ENCODE measurements around the gene TUBD1. TPM values are rescaled to one million over a fixed set of nuclear protein-coding genes. Genes with fewer than 3 reads are reported as not detected.
"Not testable (repeated sequence)": the region's sequence is repeated elsewhere in the genome, so short reads cannot be mapped to it uniquely, and the experiment has no call there.

TUBD1 gene
- total and polyA plus RNA-seq, 9 donors, result 9.1 to 22.9 (median 13.9) TPM

DNA sequence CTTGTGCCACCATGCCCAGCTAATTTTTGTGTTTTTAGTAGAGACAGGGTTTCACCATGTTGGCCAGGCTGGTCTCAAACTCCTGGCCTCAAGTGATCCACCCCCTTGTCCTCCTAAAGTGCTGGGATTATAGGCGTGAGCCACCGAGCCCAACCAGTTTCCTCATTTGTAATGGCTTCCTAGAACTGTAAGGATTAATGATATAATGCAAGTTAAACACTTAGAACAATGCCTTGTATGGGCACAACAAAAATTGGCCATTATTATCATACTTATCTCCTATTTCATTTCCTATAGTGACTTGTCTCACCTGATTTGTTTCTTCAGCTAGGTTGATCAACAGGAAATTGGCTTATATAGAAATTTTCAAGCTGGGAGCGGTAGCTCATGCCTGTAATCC is 14.1 kb downstream of the TUBD1 start:
- TF ChIP-seq EP300 (IDR thresholded peaks at IDR 0.05) (no peak), POLR2A (IDR thresholded peaks at IDR 0.05) (no peak), CTCF (IDR thresholded peaks at IDR 0.05) (no peak)
- WGBS, 3 donors, result 91 to 96% (median 92%) methylated on average over 3 of the region's 3 CpGs
- H3K4me1 ChIP-seq (ENCODE audit: insufficient read depth), result no peaks in the 10 kb centered on the region
- no peak for DNase-seq
- intact Hi-C loops (cut with DNase I), result no loop called here
- H3K27me3 ChIP-seq, result no peaks in the 10 kb centered on the region
- no peaks in the 10 kb centered on the region for H3K9me3 ChIP-seq
- H3K36me3 ChIP-seq, result no peaks in the 10 kb centered on the region
- H3K27ac ChIP-seq, result no peak overlapping the region
- no peak overlapping the region for H3K4me3 ChIP-seq

- no peaks in the 10 kb centered on the region for H3K9me3 ChIP-seq
- 88 to 92% (median 90%) methylated on average over 5 of the region's 5 CpGs for WGBS, 3 donors
- no peaks in the 10 kb centered on the region for H3K27me3 ChIP-seq
- H3K36me3 ChIP-seq, result no peaks in the 10 kb centered on the region
- DNase-seq, result no peak
- intact Hi-C loops (cut with DNase I), result no loop called here
- H3K4me1 ChIP-seq (ENCODE audit: insufficient read depth), result no peaks in the 10 kb centered on the region
- H3K4me3 ChIP-seq, result no peak overlapping the region
- H3K27ac ChIP-seq, result no peak overlapping the region
- TF ChIP-seq EP300 (IDR thresholded peaks at IDR 0.05), result no peak
- no peak for TF ChIP-seq CTCF (IDR thresholded peaks at IDR 0.05)
- no peak for TF ChIP-seq POLR2A (IDR thresholded peaks at IDR 0.05)
Observed at GRCh38 chr17:59877965-59878364, 14.8 kb downstream of the TUBD1 start.

GRCh38 chr17:59876107-59876506 is 16.6 kb downstream of the TUBD1 start:
- no peak overlapping the region for H3K4me3 ChIP-seq
- no peaks in the 10 kb centered on the region for H3K9me3 ChIP-seq
- no peak overlapping the region for H3K27ac ChIP-seq
- H3K4me1 ChIP-seq (ENCODE audit: insufficient read depth), result no peaks in the 10 kb centered on the region
- no peaks in the 10 kb centered on the region for H3K27me3 ChIP-seq
- no peak for DNase-seq
- no peak for TF ChIP-seq EP300 (IDR thresholded peaks at IDR 0.05)
- no peak for TF ChIP-seq CTCF (IDR thresholded peaks at IDR 0.05)
- TF ChIP-seq POLR2A (IDR thresholded peaks at IDR 0.05), result no peak
- H3K36me3 ChIP-seq, result no peaks in the 10 kb centered on the region
- intact Hi-C loops (cut with DNase I), result no loop called here
- WGBS, 3 donors, result 91 to 95% (median 92%) methylated on average over 3 of the region's 3 CpGs

GRCh38 chr17:59874376-59874775 is 18.4 kb downstream of the TUBD1 start:
- Histone ChIP-seq H3K4me3 (no peak overlapping the region), H3K36me3 (no peaks in the 10 kb centered on the region), H3K27me3 (no peaks in the 10 kb centered on the region), H3K4me1 (ENCODE audit: insufficient read depth) (no peaks in the 10 kb centered on the region), H3K27ac (no peak overlapping the region), H3K9me3 (no peaks in the 10 kb centered on the region)
- 94 to 96% (median 95%) methylated on average over 2 of the region's 2 CpGs for WGBS, 3 donors
- intact Hi-C loops (cut with DNase I), result no loop called here
- TF ChIP-seq CTCF (IDR thresholded peaks at IDR 0.05) (no peak), EP300 (IDR thresholded peaks at IDR 0.05) (no peak), POLR2A (IDR thresholded peaks at IDR 0.05) (no peak)
- no peak for DNase-seq

DNA sequence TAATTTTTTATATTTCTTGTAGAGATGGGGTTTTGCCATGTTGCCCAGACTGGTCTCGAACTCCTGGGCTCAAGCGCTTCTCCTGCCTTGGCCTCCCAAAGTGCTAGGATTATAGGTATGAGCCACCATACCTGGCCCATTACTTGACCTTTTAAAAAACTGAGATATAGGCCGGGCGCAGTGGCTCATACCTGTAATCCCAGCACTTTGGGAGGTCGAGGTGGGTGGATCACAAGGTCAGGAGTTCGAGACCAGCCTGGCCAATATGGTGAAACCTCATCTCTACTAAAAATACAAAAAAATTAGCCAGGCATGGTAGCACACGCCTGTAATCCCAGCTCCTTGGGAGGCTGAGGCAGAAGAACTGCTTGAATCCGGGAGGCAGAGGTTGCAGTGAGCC is 19.3 kb downstream of the TUBD1 start:
- H3K36me3 ChIP-seq; H3K4me1 ChIP-seq (ENCODE audit: insufficient read depth); H3K9me3 ChIP-seq; H3K4me3 ChIP-seq; H3K27ac ChIP-seq; DNase-seq; H3K27me3 ChIP-seq; intact Hi-C loops (cut with DNase I): not testable (repeated sequence)
- 96 to 97% (median 97%) methylated on average over 8 of the region's 8 CpGs for WGBS, 3 donors

Measured in ovary (tissue), 9 donors.